GM12874 (cell line): Measurements from ENCODE around the gene ZSCAN31.

Source experiments
- CTCF ChIP-seq: IDR thresholded peaks from 2 replicates; pipeline ENCODE4 v1.5.1; 2011; ENCODE audit warnings: low read depth, mild to moderate bottlenecking, control low read depth, low read length, moderate library complexity; ENCODE audit not compliant: insufficient read depth

Gene ZSCAN31

GRCh38 chr6:28349892-28350737, 14.2 kb upstream of the ZSCAN31 start, which contains the start of gene ZKSCAN3:
ZKSCAN3 (plus strand) TSS chr6:28349947; CDS start chr6:28359587, 9,640 bp downstream.
- TF ChIP-seq CTCF, result no peak

GRCh38 chr6:28349344-28349891, 13.5 kb upstream of the ZSCAN31 start:
- TF ChIP-seq CTCF, result no peak

GRCh38 chr6:28347119-28347518, 11.2 kb upstream of the ZSCAN31 start:
- TF ChIP-seq CTCF, result no peak

- no peak for TF ChIP-seq CTCF
Observed at GRCh38 chr6:28345201-28345600, 9.3 kb upstream of the ZSCAN31 start.

- no peak for TF ChIP-seq CTCF
Observed at GRCh38 chr6:28343898-28344677, 8.1 kb upstream of the ZSCAN31 start.

- no peak for TF ChIP-seq CTCF
Observed at GRCh38 chr6:28340310-28341095, 4.6 kb upstream of the ZSCAN31 start.

GRCh38 chr6:28337121-28337520, 1.2 kb upstream of the ZSCAN31 start:
- TF ChIP-seq CTCF, result no peak
